AG20443 (cell line): ENCODE measurements around the gene CLEC4F.

ENCODE experiments used
- DNase-seq: peaks from one replicate; pipeline ENCODE4 v3.0.0; 2012; ENCODE audit warnings: low spot score, mixed read lengths

CLEC4F gene, protein sequence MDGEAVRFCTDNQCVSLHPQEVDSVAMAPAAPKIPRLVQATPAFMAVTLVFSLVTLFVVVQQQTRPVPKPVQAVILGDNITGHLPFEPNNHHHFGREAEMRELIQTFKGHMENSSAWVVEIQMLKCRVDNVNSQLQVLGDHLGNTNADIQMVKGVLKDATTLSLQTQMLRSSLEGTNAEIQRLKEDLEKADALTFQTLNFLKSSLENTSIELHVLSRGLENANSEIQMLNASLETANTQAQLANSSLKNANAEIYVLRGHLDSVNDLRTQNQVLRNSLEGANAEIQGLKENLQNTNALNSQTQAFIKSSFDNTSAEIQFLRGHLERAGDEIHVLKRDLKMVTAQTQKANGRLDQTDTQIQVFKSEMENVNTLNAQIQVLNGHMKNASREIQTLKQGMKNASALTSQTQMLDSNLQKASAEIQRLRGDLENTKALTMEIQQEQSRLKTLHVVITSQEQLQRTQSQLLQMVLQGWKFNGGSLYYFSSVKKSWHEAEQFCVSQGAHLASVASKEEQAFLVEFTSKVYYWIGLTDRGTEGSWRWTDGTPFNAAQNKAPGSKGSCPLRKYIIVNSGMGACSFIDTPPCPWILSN

DNA sequence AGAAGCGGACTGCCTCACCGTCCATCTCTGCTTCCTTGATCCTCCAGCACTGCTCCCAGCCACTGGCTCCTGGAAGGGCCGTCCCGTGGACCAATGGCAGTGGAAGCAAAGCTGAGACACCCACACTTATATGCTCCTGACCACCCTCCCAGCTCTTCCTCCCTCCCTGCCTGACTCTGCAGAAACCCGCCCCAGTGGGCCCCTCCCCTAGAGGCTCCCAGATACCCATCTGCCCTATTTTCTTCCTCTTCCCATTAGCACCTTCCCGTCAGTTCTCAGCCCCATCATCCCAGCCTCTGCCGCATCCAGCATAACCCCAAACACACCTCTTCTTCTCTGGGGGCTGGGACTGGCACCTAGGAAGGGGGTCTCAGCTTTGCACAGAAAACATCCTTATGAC lies at the start of gene CLEC4F:
Gene CLEC4F (minus strand): TSS at position 101 of the 400 bp plus-strand sequence. CDS start 76 bp downstream, at position 25.
- no peak for DNase-seq

DNA sequence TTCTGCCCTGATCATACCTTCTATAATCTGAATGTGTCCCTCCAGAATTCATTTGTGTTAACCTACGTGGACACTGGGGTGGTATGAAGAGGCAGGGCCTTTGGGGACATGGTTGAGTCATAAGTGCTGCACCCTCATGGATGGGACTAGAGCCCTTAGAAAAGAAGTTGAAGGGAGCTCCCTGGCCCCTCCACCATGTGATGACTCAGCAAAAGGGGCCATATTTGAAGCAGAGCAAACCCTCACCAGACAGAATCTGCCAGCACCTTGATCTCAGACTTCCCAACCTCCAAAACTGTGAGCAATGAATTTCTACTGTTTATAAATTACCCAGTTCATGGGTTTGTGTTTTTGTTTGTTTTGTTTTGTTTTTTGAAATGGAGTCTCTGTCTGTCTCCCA lies 48.6 kb upstream of the CLEC4F start:
- DNase-seq, result no peak

- DNase-seq, result peak; percentile 94
Measured at GRCh38 chr2:70861777-70862625, 41.6 kb upstream of the CLEC4F start.

DNA sequence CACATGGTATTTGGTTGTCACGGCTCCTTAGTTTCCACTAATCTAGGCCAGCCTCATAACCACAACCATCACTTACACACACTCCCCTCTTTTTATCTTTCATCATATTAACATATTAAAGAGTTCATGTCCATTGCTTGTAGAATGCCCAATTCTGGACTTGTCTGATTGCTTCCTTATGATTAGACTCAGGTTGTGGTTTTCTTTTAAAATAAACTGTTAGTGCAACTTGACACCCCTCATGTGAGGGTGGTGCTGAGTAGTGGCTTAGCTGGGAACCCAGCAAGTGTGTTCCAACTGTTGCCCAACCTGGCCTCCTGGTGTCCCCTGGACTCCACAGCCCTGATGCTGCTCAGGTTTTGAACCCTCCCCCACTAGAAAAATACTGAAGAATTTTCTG lies 35.3 kb upstream of the CLEC4F start:
- DNase-seq, result no peak

DNA sequence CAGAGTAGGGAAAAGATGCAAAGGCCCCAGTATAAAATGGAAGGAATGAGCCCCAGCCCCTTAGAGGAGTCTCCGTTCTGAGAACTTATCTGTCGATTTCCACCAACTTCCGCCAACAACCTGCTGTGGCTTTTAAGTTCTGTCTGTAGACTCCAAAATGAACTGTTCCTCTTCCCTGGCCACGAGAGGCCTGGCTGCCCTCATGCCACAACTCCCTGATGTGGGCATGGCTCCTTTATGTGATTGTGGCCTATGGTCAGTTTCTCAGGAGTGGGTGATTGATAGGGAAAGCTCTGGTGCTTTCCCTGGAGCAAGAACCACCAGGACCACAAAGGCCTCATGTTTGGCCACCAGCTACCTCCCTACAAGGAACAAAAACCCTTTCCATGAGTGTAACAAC lies 34.0 kb upstream of the CLEC4F start:
- DNase-seq, result no peak

DNA sequence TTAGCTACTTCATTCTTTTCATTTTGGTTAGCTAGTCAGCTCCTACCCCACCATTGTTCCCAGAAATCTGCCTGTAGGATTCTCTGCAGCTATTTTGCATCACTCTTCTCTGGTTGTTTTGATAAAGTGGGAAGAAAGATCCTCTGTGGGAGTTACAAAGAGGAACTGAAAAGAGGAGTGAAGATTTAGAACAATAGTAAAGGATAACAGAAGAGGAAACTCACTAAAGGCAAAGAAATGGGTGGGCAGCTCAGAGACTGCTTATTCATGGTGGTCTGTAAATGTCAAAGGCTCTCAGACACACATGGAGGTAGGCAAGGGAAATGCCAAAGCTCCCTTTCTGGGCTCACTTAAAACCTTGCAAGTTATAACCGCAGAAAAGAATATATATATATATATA lies 32.4 kb upstream of the CLEC4F start:
- no peak for DNase-seq

GRCh38 chr2:70851704-70852103 lies 31.3 kb upstream of the CLEC4F start:
- DNase-seq, result no peak

- DNase-seq, result no peak
Measured at GRCh38 chr2:70850925-70851324, 30.5 kb upstream of the CLEC4F start.

DNA sequence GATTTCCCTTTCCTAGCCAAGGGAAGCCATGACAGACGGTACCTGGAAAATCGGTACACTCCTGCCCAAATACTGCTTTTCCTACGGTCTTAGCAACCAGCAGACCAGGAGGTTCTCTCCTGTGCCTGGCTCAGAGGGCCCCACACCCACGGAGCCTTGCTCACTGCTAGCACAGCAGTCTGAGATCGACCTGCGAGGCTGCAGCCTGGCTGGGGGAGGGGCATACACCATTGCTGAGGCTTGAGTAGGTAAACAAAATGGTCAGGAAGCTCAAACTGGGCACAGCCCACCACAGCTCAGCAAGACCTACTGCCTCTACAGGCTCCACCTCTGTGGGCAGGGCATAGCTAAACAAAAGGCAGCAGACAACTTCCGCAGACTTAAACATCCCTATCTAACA lies 22.0 kb upstream of the CLEC4F start:
- no peak for DNase-seq

DNA sequence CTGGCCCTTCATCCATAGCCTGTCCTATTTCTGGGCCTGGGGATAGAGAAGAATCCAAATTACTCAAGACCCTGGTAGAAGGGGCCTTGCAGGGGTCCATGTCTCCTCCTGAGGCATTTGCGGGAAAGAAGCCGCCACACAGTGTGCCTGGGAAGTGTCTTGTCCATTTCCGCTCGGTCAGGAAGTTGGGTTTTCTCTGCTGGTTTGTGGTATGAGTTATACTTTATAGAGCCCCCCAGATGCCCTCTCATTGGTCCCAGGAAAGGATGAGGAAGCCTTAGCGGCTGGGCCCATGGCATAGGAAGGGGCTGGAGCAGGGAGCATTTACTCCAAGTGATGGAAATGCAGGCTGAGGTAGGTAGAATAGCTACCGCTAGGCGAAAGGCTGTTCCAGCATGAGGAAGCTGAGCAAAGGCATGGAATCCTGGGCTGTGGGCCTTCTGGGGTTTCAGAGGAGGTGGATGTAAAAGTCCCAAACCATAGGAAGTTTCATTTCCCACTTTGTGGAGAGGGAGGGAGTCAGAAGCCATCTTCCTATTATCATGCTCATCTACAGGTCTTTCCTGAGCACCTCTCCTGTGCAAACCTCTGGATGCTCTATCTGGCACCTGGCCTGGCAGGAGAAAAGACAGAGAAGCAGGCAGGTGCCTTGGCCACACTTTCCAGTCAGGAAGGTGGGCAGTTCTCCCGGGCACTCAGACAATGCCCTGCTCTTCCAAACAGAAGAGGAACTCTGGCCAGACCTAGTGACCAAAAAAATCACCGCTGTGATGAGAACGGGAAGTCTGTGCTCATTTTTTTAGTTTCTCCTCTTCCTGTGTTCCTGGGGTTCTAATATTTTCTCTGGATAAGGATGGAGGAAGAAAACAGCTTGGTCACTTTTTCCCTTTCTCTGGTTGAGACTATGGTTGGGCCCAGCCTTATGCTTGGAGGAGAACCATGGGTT lies 17.9 kb upstream of the CLEC4F start:
- DNase-seq, result no peak

- no peak for DNase-seq
Measured at GRCh38 chr2:70835643-70836042, 15.2 kb upstream of the CLEC4F start, which contains the start of gene CD207. TSS of gene CD207 (minus strand) at chr2:70835816. CDS start at chr2:70835776, 40 bp downstream.

DNA sequence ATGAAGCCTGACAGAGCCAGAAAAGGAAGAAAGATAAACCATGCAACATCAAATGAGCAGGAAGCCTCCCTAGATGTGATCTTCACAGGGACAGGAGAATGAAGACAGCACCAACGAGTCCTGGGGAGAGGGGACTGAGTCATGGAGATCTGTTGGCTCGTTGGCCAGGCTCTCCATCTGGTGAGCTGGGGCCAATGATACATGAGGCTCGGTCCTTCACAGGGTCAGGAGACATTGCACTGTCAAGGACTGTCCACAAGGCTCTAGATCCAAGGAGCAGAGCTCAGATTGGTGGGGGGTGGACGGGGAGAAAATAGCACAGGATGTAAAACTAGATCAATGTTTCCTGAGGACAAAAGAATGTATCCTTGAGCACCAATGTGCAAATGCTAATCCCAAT lies 14.5 kb upstream of the CLEC4F start:
- DNase-seq, result no peak

DNA sequence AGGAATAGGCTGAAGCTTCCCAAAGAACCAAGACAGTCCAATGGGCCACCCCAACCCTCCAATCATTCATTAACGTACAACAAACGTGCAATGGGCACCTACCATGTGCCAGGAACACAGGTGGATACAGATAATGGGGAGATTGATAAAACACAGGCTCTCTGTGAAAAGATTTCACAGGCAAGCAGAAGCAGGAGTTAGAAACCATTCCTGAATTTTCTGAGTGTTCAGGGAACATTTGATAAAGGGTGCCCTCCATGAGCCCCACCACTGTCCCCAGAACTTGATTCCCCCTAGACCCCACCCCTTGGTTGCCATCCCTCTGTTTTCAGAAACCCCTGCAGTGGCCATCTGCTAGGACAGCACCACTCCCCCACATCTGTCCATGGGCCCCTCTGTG lies 13.7 kb upstream of the CLEC4F start:
- no peak for DNase-seq

DNA sequence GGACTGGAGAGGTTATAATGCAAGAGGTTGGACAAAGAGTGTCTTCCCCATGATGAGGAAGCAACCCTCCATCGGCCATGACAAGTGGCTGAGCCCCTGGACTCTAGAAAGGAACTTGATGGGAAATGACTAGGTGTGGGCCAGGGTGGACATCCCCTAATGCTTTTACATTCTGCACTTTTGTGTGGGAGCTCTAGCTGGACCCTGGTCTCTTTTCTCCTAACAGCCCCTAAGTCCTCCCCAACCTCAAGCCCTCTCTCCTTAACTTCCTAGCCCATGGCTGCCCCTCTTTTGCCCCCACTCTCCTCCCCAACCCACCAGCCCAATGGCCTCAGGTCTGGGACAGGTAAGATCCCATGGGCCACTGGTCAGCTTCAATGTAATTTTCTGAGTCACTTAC lies 12.8 kb upstream of the CLEC4F start:
- no peak for DNase-seq

- no peak for DNase-seq
Measured at GRCh38 chr2:70832386-70832785, 12.0 kb upstream of the CLEC4F start.

GRCh38 chr2:70831861-70832260 lies 11.5 kb upstream of the CLEC4F start:
- no peak for DNase-seq

- peak; percentile 35 for DNase-seq
Measured at GRCh38 chr2:70830366-70830765, 10.0 kb upstream of the CLEC4F start.

- no peak for DNase-seq
Measured at GRCh38 chr2:70829916-70830315, 9.5 kb upstream of the CLEC4F start.

DNA sequence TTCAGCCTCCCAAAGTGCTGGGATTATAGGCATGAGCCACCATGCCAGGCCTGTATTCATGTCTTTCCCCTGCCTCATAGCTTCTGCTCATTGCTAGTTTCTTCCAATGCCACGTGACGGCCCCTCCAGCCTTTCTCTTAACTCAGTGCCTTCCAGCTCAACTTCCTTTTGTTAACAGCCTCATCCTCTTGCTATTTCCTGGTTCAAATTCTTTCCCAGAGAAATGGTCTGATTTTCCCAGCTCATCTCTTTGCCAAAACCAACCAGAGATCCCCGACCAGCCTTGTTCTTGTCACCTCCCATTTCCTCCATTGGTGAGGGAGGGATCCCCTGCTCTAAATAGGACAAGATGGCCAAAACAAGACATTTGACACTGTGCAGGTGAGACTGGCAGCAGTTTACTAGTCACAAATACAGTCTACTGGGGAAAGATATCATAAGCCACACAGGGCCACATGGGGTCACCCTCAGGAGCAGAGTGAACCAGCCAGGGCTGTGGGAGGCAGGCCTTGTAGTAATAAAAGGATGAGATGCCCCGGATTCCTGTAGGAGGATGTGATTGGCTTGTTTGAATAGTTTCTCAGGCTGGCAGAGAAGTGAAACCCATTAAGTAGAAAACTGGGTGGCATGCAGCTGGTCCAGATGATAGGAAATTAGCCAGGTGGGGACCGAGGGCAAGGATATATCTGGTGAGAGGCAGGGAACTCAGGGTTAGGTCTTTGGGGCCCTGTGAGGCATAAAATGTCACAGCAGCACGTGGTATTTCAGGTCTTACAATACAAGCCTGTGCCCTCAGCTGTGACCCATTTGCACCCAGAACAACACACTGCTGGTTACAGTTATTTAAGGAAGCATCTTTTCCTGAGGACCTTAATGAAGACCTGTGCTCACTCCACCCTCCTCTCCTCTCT lies 8.8 kb upstream of the CLEC4F start:
- DNase-seq, result peak; percentile 59

DNA sequence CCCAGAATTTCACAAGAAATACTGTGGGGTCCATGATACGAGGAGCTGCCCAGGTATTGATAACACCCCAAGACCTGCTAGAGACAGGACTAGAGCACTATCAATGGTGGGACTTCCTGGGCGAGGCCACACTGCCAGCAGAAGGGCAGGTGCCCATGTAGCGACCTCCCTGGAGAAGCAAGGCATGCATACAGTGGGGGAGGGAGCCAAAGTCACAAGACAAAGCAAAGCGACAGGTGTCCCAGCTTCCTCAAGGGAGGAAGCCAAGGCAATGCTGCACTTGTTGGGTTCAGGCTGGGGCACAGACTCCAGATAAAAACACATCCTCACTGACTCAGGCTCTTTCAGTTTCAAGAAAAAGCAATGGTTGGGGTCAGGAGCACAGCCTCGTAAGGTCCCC lies 7.7 kb upstream of the CLEC4F start:
- DNase-seq, result no peak

DNA sequence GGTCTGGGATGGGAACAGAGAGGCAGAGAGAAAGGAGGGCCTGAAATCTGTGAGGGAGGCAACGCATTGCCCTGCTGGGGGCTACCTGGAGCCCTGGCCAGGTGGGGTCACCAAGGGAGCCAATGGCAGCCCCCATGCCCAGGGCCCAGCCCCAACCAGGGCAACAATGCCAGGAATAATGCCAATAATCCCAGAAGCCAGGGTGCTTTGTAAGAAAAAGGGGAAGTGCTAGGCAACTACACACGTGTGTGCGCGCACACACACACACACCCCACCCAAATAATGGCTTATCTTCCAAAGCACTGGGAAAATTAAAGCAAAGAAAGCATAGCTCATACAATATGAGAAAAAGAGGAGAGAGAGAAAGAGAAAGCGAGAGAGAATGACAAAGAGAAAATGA lies 7.0 kb upstream of the CLEC4F start:
- no peak for DNase-seq
